Measurements from ENCODE around the gene TMIE.

DNA sequence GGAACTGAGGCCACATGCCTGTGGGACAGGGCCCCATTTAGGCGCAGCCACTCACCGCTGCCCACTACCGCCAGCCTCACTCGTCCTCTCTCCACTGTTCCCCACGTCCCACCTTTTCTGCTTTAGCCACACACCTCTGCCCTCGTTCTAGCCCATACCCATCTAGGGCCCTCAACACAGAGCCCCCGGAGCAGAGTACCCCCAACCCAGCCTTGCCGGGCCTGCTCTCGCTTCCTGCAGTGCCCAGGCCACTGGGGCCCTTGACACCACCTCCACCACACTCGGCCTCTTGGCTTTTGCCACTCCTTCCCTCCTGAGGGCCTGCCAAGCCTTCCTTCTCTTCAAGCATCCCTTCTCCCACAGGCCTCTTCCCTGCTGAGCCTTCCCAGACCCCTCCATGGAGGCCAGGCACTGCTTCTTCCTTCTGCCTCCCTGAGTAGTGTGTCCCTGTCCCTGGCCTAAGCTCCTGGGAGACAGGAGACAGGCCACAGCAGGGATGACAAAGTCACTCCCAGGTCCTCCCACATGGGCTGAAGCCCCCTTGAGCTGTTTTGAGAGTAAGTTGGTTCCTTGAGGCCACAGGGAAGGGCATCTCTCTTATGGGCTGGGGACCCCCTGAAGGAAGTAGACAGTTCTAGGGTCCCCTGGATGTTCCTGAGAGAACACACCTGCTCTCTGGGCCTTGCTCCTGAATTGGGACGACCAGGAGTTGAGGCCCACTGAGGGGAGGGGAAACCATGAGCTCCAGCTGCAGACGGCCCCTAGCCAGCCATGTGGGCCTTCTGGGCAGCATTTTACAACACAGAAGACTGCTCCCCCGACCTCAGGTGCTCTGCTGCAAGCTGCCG, 12.1 kb downstream of the TMIE start:
- no peak for TF ChIP-seq CTCF (conservative IDR thresholded peaks at IDR 0.05)
- no peak for TF ChIP-seq EZH2 (IDR thresholded peaks at IDR 0.05; ENCODE audit: low read depth)

Data from PC-9 (cell line).